NCI-H748 (cell line): ENCODE results near the gene RPL22L1.
"Not testable (repeated sequence)": the region's sequence is repeated elsewhere in the genome, so short reads cannot be mapped to it uniquely, and the experiment has no call there.

ENCODE experiments used
- DNase-seq: peaks from one replicate; lab custom pipeline; 2025; ENCODE audit not compliant: unreplicated experiment; lab: John Stamatoyannopoulos, UW

RPL22L1 gene

DNA sequence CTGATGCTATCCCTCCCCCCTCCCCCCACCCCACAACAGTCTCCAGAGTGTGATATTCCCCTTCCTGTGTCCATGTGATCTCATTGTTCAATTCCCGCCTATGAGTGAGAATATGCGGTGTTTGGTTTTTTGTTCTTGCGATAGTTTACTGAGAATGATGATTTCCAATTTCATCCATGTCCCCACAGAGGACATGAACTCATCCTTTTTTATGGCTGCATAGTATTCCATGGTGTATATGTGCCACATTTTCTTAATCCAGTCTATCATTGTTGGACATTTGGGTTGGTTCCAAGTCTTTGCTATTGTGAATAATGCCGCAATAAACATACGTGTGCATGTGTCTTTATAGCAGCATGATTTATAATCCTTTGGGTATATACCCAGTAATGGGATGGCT, 8.7 kb upstream of the RPL22L1 start:
- DNase-seq, result not testable (repeated sequence)

DNA sequence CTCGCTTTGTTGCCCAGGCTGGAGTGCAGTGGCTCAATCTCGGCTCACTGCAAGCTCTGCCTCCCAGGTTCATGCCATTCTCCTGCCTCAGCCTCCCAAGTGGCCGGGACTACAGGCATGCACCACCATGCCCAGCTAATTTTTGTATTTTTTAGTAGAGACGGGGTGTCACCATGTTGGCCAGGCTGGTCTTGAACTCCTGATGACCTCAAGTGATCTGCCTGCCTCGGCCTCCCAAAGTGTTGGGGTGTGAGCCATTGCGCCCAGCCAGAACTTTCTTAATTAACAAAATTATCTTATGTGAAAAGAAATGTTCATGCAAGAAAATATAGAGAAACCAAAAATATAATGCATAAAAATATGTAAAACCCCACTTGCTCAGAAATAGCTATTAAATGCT, 7.3 kb upstream of the RPL22L1 start:
- not testable (repeated sequence) for DNase-seq

DNA sequence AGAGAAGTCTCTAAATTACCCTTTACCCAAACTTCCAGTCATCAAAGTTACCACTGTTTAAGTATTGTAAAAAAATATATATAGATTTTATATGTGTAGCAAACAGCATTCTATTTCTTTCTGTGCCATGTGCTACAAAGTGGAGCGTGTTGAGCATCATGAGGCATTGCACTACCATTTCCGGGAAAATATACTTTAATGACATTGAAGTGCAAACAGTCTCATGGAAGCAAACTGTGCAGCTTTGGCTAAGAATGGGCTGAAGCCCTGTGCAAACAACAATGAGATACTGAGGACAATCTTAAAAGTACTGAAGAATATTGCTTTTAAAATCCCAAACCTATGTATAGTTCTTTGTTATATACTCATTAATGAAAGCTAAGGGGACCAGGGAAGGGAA, 6.5 kb upstream of the RPL22L1 start:
- DNase-seq, result no peak

DNA sequence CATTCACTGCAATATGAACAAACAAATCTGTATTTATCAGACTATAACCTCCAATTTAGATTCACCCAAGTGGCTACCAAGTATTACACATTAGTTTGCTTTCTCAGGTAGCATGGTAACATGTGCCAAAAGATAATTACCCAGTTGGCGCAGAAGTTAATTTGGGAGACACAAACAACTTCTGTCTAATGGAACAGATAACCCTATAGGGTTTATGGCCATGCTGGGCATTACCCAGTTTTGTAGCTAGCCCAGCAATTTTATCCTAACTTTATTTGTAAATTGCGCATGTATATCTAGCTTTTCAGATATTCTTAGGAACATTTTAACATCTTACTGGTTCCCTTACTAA, 780 bp downstream of the RPL22L1 start:
- DNase-seq, result no peak

DNA sequence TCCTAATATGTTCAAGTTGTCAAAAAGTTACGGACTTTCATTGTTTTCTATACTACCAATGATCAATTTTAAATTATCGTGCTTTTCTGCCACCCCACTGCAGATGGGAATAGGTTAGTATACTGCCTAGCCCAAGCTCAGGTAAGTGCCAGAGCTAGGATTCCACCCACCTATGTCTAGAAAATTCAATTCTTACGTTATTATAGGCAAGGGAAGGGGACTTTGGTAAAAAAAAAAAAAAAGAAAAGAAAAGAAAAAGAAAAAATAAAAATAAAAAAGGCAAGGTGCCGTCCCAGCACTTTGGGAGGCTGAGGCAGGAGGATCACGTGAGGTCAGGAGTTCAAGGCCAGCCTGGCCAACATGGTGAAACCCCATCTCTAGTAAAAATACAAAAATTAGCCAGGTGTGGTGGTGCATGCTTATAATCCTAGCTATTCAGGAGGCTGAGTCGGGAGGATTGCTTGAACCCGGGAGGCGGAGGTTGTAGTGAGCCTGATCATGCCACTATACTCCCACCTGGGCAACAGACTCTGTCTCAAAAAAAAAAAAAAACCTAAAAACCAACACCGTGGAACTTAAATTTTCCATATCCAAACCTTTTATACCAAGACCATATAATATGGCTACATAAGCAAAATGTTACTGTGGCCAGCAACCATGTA, 1.3 kb downstream of the RPL22L1 start:
- no peak for DNase-seq

DNA sequence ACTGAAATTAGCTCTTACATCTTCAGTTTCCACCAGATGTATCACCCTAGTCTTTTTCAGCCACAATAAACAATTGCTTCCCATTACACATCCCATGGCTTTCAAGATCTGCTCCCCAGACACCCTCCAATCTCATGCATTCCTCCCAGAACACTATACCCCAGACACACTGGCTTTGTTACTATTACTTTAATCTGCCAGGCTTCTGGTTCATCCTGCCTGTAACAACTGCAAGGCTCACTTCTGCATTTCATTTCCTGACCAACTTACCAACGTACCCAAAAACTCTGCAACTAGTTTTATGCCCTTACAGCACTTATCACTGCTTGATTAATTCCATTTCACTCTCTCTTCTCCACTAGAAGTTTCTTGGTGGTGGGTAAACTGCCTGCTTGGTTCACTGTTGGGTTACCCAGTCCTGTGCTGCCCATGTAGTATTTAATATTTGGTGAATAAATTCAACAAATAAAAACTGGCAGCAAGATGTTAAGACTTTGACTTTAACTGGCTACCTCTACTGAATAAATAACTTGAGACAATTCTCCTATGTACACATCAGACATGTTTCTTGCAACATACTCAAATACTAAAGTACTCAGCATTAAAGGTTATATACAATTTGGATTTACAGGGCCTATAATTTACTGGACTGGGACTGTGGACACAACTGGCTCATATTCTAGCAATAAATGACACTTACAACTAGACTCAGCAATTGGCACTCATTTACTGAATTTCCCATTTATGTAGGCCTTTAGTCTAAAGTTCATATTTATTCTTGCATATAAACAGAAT, 2.7 kb downstream of the RPL22L1 start:
- DNase-seq, result no peak

DNA sequence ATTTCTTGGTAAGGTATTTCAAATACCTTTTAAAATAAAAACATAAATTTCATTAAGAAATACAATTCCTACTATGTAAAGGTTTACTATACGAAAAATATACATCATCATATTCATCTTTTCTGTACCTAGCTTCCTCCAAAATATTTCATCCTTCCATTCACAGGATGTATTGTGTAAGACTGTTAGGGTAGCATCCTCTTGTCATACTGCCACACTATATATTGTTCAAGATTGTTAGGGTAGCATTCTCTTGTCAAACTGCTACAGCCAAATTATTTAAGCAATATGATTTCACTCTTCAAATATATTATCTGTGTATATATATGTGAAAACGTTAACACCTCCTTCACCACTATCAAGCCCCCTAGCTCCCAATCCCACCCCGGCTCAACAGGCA, 3.5 kb downstream of the RPL22L1 start:
- DNase-seq, result no peak

DNA sequence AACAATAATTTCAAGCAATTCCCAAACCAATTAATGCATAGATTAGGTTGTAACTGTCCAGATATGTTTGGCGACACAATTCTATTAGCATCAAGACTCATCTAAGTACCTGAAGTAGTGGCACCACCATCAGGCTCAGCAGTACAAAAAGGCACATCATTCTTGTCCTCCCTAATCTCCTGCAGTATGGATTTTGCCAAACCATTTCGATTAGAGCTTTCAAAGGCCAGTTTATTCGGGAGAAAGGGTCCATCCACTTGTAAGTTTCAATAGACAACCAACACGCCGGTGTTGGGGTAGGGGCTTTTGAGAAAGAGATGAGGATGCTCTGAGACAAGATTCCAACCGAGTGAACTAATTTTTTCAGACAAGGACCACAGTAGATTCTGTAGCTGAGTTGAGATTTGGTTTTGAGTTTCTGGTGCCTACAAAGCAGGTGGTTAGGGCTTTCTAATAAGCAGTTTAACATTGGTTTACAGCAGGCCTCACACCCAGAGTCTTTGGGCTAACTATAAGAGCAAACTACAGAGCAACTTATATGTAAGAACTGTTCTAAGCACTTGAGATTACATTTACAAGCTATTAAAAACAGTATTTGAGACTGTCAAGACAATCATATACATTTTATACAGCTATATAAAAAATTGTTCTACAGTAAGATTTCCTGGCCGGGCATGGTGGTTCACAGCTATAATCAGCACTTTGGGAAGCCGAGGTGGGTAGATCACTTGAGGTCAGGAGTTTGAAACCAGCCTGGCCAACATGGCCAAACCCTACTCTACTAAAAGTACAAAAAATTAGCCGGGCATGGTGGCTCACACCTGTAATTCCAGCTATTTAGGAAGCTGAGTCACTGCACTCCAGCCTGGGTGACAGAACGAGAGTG, 4.5 kb downstream of the RPL22L1 start:
- DNase-seq, result no peak

DNA sequence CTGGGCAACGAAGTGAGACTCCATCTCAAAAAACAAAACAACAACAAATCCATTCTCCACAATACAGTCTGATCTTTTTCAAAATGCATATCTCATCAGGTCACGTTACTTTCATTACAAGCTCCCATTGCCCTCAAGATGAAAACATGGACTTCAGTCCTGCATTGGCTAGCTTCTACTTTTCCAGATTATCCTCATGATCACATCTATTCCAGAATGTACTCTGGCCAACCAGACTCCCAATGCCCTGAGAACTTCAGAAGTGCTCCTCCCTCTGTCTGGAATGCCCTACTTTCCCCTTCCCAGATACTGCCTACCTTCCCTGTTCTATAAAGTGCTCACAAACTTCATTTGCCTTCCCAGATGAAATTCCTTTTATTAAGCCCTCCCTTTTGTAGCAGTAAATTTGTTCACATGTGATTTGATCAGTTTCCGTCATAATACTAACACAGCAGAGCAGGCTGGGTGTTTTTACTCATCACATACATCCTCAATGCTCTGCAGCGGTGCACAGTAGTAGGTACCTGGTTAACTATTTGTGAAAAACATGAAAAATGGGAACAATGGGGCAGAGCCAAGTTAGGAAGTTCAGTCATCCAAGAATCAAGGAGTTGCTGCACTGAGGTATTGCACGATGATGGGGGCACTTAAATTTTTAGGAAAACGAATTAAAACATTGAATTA, 5.3 kb downstream of the RPL22L1 start:
- no peak for DNase-seq

DNA sequence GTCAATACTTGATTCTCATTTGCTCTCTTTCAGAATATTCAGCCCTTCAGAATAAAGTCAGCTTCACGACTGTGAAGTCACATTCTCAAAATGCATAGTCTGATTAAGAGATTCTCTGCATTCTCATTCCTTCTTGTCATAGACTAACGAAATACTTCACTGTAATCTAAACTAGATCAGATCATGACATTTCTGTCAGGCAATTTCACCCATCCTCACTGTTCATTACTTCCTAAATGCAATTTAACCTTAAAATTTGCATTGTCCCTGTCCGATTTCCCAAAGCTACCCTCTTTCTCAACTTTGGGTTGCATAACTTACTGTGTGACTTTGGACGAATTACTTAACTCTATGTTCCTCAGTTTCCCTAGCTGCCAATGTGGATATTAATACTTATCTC, 6.2 kb downstream of the RPL22L1 start:
- DNase-seq, result no peak

DNA sequence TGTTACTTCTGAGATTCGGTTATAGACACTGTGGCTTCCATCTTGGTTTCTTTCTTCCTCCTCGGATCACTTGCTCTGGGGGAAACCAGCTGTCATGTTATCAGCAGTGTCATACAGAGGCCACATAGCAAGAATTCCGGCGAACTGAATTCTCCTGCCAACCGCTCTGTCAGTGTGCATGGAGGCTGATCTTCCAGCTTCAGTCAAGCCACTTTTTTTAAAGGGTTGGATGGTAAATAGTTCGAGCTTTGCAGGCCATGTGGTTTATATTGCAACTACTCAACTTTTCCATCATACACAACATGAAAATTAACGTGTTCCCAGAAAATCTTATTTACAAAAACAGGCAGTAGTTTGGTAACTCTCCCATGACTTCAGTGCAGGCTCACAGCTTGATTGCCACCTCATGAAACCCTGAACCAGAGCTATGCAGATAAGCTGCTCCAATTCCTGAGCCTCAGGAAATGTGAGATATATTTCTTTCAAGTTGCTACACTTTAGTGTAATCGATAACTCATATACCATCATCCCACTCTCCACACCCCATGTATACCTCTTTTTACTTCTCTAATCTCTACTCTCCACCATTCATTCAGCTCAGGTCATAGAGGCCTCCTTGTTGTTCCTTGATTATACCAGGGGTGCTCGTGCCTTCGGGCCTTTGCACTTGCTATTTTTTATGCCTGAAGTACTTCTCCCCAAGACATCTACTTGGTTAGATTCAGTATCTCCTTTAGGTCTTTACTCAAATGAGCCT, 7.2 kb downstream of the RPL22L1 start:
- DNase-seq, result no peak

DNA sequence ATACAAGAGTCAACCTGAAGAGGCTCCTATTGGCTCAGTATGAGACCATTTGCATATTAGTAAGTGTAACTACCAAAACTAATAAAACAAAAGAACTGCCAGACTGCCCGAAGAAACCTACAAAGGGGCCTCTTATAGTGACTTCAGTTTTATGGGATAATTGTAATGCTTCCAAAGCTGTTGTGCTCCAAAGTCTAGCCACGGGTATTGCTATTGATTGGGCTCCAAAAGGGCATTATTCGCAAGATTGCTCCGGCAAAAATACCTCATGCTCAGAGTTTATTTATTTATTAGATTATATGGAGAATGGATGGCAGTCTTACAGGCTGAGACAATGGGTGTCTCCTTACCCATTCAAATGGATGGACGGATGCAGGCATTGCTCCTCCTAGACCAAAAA, 11.4 kb downstream of the RPL22L1 start:
- no peak for DNase-seq

DNA sequence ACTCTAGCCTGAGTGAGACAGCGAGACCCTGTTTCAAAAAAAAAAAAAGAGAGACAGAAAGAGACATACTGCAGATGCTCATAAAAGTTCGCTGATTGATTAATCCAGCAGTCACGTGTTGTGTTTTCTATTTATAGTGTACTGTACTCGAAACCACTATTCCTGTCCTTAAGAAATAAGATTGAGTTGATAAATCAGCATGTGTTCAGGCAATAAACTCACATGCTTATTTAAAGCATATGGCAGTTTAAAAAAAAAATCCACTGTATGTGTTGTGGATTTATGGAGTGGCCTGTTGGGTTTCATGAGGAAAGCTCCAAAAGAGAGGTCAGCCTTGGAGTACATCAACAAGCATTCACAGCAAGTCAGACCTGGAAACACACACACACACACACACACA, 17.7 kb downstream of the RPL22L1 start:
- DNase-seq, result no peak

DNA sequence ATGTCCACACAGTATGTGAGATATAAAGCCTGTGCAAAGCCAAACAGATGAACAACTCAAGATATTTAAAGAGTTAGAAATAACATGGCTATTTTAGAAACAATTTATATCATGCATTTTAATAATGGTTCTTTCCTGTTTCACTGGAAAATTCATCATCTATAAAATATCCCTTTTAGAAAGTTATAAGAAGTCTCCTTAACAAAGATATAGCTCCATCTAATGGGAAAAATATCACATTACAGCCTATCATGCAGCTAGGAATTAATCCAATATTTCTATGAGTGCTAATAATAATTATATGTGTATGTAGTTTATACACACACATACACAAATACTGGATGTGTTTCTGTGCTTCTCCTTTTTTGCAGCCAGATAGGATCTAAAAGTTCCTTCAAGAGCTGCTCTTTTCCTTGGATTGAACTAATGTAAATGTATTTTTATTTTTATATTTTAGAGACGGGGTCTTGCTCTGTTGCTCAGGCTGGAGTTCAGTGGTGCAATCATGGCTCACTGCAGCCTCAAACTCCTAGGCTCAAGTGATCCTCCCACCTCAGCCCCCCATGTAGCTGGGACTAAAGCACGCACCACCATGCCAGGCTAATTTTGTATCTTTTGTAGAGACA, 21.6 kb downstream of the RPL22L1 start:
- DNase-seq, result no peak

DNA sequence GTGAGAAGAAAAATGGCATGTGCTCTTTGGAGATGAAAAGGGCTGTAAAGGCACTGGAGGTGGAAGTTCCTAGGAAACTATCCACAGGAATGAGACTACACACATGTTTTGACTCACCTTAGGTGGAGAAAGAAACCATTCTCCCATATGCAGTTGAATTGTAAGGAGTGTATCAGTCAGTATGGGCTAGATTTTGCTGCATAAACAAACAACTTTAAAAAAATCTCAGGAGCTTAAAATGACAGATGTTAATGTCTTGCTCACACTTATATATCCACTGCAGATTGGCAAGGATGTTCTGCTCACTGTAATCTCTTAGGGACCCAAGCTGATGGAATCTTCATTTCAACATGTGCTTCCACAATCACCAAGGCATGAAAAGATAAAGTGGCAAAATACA, 25.6 kb downstream of the RPL22L1 start:
- DNase-seq, result no peak

DNA sequence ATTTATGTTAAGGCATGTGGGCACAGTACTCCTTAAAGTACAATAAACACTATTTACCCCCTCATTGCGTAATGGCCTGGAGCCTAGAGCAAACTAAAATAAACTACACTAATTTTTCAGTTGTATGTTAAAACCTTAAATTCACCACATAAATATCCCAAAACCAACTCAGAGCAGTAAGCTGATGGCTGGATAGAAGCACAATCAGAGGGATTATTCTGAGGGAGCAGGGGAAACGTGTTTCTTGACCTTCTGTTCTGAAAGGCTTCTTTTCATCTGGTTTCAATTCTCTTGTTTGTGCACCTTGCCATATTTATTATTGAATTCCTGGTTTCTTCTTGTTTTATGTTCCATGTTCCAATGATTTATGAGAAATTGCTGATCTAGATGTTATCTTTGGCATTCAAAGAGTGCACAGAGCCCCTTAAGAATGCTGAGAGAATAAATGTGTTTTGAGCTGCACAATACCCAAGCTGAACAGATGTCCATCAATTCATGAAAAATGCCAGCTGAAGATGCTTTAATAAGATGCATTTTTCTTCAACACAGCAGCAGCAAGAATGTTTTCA, 29.6 kb downstream of the RPL22L1 start:
- DNase-seq, result no peak

DNA sequence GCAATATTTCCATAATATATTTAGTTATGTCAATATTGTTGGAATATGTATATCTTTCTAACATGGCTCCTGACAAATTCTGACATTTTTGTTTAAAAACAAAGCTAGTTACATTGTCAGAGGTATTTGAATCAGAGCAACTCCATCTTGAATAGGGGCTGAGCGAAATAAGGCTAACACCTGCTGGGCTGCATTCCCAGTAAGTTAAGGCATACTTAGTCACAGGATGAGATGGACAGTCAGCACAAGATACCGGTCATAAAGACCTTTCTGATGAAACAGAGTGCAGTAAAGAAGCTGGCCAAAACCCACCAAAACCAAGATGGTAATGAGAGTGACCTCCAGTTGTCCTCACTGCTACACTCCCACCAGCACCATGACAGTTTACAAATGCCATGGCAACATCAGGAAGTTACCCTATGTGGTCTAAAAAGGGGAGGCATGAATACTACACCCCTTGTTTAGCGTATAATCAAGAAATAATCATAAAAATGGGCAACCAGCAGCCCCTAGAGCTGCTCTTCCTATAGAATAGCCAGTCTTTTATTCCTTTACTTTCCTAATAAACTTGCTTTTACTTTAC, 30.4 kb downstream of the RPL22L1 start:
- DNase-seq, result no peak

DNA sequence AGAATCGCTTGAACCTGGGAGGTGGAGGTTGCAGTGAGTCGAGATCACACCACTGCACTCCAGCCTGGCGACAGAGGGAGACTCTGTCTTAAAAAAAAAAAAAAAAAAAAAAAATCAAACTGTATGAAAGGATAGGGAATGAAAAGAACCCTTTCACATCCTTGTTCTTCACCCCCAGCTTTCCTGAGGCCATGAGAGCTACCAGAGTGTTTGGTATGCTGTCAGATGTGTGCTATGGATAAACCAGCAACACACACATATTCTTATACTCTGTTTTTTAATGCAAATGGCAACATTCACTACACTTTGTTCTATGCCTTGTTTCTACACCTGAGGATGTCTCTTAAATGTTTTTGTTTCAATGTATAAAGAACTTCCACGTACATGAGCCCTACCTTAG, 33.5 kb downstream of the RPL22L1 start:
- no peak for DNase-seq

DNA sequence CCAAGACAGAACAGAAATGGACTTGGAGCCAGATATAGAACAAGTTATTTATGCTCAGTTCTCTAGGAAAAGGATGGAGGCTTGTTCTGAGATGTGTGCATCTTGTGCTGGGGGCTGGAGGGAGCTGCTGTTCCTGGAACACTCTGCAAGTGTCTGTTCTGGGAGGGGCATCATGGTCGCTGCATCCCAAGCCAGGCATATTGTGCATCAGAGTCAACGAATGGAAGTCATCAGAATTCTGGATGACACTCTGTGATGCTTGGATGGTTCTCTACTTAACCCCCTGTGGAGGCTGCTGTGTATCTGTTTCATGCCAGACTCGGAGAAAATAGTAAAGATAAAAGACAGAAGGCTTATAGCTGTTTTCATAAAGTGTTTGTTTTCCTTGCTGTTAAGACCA, 34.7 kb downstream of the RPL22L1 start:
- DNase-seq, result peak; percentile 74
